Activated T-helper 9 cell treated with anti-CD3 and anti-CD28 coated beads, Interleukin-2, amount 50 U/mL, for 16 hours (primary cell): ENCODE data around the gene INPP5J.

ENCODE experiments used
- DNase-seq: peaks from one replicate; pipeline ENCODE4 v3.0.0-alpha.2; 2020; ENCODE audit warnings: low read depth

INPP5J gene

GRCh38 chr22:31126128-31126868 is 3.5 kb downstream of the INPP5J start:
- DNase-seq: no peak

GRCh38 chr22:31126869-31127175 is 4.1 kb downstream of the INPP5J start:
- no peak for DNase-seq

GRCh38 chr22:31127181-31127772 is 4.5 kb downstream of the INPP5J start:
- no peak for DNase-seq

GRCh38 chr22:31128156-31128555 is 5.4 kb downstream of the INPP5J start:
- DNase-seq: no peak

GRCh38 chr22:31130873-31131272 is 8.1 kb downstream of the INPP5J start:
- DNase-seq: no peak

- no peak for DNase-seq
Observed at GRCh38 chr22:31133911-31134310, 11.1 kb downstream of the INPP5J start.

GRCh38 chr22:31134688-31135087 is 11.9 kb downstream of the INPP5J start:
- DNase-seq: no peak

GRCh38 chr22:31135706-31136105 is 12.9 kb downstream of the INPP5J start:
- DNase-seq: no peak

- DNase-seq: no peak
Observed at GRCh38 chr22:31136155-31136554, 13.4 kb downstream of the INPP5J start.

- DNase-seq: no peak
Observed at GRCh38 chr22:31136711-31137110, 13.9 kb downstream of the INPP5J start.

- no peak for DNase-seq
Observed at GRCh38 chr22:31137721-31138120, 15.0 kb downstream of the INPP5J start.

- no peak for DNase-seq
Observed at GRCh38 chr22:31138126-31138525, 15.4 kb downstream of the INPP5J start.

- no peak for DNase-seq
Observed at GRCh38 chr22:31139066-31139465, 16.3 kb downstream of the INPP5J start.

GRCh38 chr22:31139866-31140716 is 17.3 kb downstream of the INPP5J start, which contains the start of gene PLA2G3:
TSS of gene PLA2G3 (minus strand) at chr22:31140508. CDS start at chr22:31140354, 154 bp downstream.
- DNase-seq: no peak

- no peak for DNase-seq
Observed at GRCh38 chr22:31140746-31141145, 18.0 kb downstream of the INPP5J start.

- DNase-seq: no peak
Observed at GRCh38 chr22:31141551-31141950, 18.8 kb downstream of the INPP5J start.

GRCh38 chr22:31142285-31142684 is 19.5 kb downstream of the INPP5J start:
- DNase-seq: no peak

GRCh38 chr22:31143038-31143437 is 20.3 kb downstream of the INPP5J start:
- DNase-seq: no peak

GRCh38 chr22:31143537-31143936 is 20.8 kb downstream of the INPP5J start:
- no peak for DNase-seq

GRCh38 chr22:31144223-31144622 is 21.5 kb downstream of the INPP5J start:
- no peak for DNase-seq

- DNase-seq: no peak
Observed at GRCh38 chr22:31148488-31148887, 25.7 kb downstream of the INPP5J start.

- DNase-seq: no peak
Observed at GRCh38 chr22:31148953-31149627, 26.3 kb downstream of the INPP5J start.
